GM12801 (cell line): ENCODE data around the gene RBM10.

Experiments used
- CTCF ChIP-seq: IDR thresholded peaks from one replicate; pipeline ENCODE4 v1.5.1; 2011; ENCODE audit warnings: control low read depth; ENCODE audit not compliant: insufficient read length; ENCODE audit errors: extremely low read depth

RBM10 gene

GRCh38 chrX:47185241-47185640 is 40.2 kb downstream of the RBM10 start:
- TF ChIP-seq CTCF = no peak

DNA sequence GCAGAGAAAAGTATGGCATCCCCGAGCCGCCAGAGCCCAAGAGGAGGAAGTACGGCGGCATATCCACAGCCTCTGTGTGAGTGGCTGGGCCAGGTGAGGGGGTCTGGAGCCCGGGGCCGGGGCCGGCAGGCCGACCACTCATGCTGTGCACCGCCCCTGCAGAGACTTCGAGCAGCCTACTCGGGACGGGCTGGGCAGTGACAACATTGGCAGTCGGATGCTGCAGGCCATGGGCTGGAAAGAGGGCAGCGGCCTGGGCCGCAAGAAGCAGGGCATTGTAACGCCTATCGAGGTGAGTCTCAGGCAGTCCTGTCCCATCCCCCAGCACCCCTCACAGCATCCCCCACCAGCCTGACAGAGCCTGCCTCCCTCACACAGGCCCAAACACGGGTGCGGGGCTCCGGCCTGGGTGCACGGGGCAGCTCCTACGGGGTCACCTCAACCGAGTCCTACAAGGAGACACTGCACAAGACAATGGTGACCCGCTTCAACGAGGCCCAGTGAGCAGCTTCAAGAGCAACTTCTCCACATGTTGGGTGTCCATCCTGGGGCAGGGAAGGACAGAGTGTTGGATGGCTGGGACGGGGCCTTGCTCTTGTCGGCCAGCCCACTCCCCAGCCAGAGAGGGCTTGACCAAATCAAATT is 41.2 kb downstream of the RBM10 start:
- no peak for TF ChIP-seq CTCF

DNA sequence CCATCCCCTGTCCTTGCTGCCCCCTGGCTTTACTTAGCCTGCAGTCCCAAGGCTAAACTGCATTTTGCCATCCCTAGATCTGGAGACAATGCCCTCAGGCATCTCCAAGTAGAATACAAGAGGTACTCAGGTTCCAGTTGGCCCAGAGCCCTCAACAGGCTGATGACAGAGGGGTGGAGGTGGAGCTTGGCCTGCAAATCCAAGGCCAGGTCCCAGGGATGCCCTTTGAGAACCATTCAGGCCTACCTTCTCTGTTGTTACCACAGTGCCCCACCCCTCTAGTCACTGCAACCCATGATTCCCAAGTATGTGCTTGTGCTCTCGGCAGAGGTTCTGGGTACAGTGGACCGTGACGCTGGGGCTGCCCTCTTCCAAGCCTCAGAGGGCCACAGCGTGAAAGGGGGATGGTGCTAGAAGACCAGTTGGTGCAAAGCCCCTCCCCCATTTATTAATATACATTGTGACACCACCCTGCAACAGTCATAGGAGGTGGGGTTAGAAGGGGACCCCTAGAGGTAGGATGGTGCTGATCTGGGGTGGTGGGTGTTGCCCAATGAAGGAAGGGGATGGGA is 42.2 kb downstream of the RBM10 start:
- no peak for TF ChIP-seq CTCF

DNA sequence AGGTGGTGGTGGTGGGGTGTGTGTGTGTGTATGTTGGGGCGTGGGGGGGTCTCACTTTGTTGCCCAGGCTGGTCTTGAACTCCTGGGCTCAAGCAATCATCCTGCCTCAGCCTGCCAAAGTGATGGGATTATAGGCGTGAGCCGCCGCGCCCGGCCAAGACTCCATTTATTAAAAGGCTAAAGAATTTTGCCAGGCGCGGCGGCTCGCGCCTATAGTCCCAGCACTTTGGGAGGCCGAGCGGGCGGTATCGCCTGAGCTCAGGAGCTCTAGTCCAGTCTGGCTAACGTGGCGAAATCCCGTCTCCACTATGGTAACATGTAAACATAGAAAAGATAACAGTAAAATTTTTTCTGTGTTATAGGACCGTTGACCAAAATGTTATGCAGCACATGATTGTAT is 44.9 kb downstream of the RBM10 start:
- no peak for TF ChIP-seq CTCF

GRCh38 chrX:47190445-47191269 is 45.6 kb downstream of the RBM10 start:
- no peak for TF ChIP-seq CTCF

GRCh38 chrX:47191331-47191730 is 46.3 kb downstream of the RBM10 start:
- no peak for TF ChIP-seq CTCF

DNA sequence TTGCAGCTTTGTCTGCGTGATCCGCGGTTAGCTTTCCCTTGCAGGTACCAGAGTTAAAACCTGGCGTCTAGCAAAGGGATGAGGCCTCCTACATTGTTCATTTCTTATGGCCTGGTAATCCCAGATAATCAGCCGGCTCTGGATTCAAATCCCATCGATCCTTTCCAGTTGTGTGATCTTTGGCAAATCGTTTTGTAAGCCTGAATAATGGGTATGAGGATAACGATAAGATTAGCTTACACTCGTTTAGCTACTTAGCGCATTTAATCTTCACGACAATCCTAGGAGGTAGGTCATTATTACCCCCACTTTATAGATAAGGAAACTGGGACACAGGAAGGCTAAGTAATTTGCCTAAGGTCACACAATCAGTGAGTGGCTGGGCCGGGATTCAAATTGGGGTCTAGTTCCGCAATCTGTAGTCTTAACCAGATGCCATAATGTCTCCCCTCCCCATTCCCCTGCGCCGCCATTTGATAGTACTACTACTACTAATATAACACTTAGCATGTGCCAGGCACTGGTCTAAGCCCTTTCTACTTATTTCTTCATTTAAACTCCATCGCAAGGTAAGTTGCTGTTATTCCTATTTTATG is 46.9 kb downstream of the RBM10 start:
- TF ChIP-seq CTCF = no peak
